Thymus (tissue), 11 donors: ENCODE measurements around the gene CLCN4. TPM values are rescaled to one million over a fixed set of nuclear protein-coding genes. Genes with fewer than 3 reads are reported as not detected.

Experiments used
- DNase-seq, 9 donors: peaks; one replicate each; pipeline ENCODE4 v3.0.0-alpha.2; 2013; ENCODE audit warnings: low spot score in 9 of 9, low read depth in 6 of 9, missing footprints in 1 of 9
- H3K27ac ChIP-seq, 2 donors: one replicate each; pipeline ENCODE4 v1.5.1; 2013; ENCODE audit warnings: control low read depth in 1 of 2, low read depth in 1 of 2, low read length in 1 of 2, mild to moderate bottlenecking in 1 of 2, moderate library complexity in 1 of 2
- H3K27me3 ChIP-seq, 2 donors: one replicate each; pipeline ENCODE4 v1.5.1; 2013; ENCODE audit warnings: low read length in 1 of 2; ENCODE audit not compliant: control insufficient read depth in 2 of 2, insufficient read depth in 1 of 2
- H3K36me3 ChIP-seq, 2 donors: one replicate each; pipeline ENCODE4 v1.5.1; 2013; ENCODE audit warnings: low read length in 1 of 2, mild to moderate bottlenecking in 1 of 2, moderate library complexity in 1 of 2; ENCODE audit not compliant: control insufficient read depth in 2 of 2, insufficient read depth in 2 of 2
- H3K4me1 ChIP-seq, 2 donors: one replicate each; pipeline ENCODE4 v1.5.1; 2013; ENCODE audit warnings: low read length in 2 of 2; ENCODE audit not compliant: control insufficient read depth in 2 of 2, insufficient read depth in 2 of 2
- H3K4me3 ChIP-seq, 2 donors: one replicate each; pipeline ENCODE4 v1.5.1; 2013; ENCODE audit warnings: low read length in 2 of 2, control low read depth in 1 of 2, mild to moderate bottlenecking in 1 of 2
- H3K9me3 ChIP-seq, 2 donors: one replicate each; pipeline ENCODE4 v1.5.1; 2013; ENCODE audit warnings: low read length in 1 of 2, mild to moderate bottlenecking in 1 of 2; ENCODE audit not compliant: control insufficient read depth in 2 of 2, insufficient read depth in 1 of 2
- WGBS: extraction: QIAGEN DNeasy Blood & Tissue Kit; methylation state at CpG from one replicate; pipeline ENCODE4 v1.1.7; 2013; 5-methylcytosine and 5-hydroxymethylcytosine counted together
- polyA plus RNA-seq: library from polyadenylated mRNA; stranded (reverse); fragments of 200-250 nt; gene quantifications from one replicate; pipeline ENCODE4 v1.2.3, GENCODE V29; 2013
- total RNA-seq: library from RNA; stranded (reverse); fragments of 120-200 nt; gene quantifications from one replicate; pipeline ENCODE4 v1.2.4, GENCODE V29; 2013
- donor health status: healthy.

The CLCN4 gene
- total and polyA plus RNA-seq, 2 donors = 2.2 to 2.6 TPM

DNA sequence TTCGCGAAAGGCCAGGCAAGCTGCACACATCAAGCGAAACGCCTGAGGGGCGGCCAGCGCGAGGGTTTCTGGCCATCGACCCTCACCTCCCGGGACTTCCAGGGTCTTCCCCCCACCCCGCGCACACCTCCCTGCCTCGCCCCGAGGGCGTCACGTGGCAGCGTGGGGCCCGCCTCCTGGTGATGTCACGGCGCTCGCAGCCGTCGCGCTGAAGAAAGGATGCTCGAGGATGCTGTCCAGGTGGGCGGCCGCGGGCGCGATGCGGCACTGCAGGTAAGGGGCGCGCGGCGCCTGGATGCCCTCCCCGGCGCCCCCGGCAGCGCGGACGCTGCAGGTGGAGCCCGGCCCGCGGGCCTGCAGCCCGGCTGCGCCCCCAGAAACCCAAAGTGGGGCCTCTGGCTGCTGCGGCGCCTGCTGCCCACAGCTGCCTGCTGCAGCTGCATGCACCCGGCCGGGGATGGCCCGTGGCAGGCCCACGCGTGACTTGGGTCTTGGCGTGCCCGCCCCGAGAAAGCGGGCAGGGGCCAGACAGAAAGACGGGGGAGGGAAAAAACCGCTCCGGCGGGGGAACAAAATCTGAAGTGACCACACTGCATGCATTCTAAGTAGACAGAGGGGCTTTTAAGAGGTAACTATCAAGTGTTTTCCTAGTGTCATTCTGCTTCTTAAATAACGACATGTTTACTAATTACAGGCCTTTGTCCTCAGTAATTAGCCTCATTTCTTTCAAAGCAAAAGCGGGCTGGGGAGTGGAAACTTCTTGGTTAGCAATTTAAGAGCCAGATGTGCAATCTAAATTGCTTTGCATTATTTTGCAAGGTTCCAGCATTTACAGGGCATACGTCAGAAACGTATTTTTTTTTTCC lies 1.7 kb downstream of the CLCN4 start:
- no peaks in the 10 kb centered on the region for H3K4me1 ChIP-seq
- DNase-seq = no peak
- 12% methylated on average over 64 of the region's 64 CpGs for WGBS

DNA sequence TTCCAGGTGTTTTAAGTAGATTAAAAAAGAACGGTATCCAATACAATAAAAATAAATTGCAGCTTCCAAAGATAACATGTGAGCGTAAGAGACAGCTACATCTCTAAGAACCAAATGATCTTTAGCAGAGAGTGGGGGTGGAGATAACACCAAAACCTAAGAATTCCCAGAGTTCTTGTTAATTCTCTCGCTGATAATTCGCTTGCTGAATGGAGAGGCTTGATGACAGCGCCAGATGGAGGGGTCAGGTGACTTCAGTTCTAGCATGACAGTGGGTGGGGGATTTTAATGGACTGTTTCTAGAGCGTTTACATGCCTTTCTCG lies 2.3 kb downstream of the CLCN4 start:
- Histone ChIP-seq H3K27me3 (peaks cover 0 to 59% of the 10 kb centered on the region in 2 donors), H3K4me1 (no peaks in the 10 kb centered on the region), H3K27ac (no peak overlapping the region), H3K36me3 (no peaks in the 10 kb centered on the region), H3K4me3 (no peak overlapping the region), H3K9me3 (no peaks in the 10 kb centered on the region)
- no peak for DNase-seq
- WGBS = 92% methylated on average over 7 of the region's 7 CpGs

More for the DNA sequence above, 1.7 kb downstream of the CLCN4 start:
- Histone ChIP-seq H3K27ac (no peak overlapping the region), H3K4me3 (no peak overlapping the region), H3K27me3 (peaks cover 0 to 61% of the 10 kb centered on the region in 2 donors), H3K36me3 (no peaks in the 10 kb centered on the region), H3K9me3 (no peaks in the 10 kb centered on the region)

DNA sequence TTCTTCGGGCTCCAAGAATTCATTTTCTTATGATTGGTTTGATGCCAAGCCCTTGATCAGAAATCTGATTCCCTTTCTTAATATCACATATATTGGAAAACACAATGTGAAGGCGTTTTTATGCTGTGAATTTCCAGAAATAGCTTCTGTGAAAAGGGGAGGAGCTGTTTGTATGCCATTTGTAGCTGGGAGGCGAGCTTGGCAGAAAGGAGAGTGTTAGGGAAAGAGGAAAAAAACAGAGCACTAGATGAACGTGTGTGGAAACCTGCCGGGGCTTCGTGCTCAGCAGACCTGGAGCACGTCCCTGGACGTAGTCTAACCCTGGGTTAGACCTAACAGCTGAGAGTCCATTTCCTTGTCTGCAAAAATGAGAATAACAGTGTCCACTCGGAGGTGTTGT lies 3.4 kb downstream of the CLCN4 start:
- no peak overlapping the region for H3K27ac ChIP-seq
- 92% methylated on average over 9 of the region's 9 CpGs for WGBS

DNA sequence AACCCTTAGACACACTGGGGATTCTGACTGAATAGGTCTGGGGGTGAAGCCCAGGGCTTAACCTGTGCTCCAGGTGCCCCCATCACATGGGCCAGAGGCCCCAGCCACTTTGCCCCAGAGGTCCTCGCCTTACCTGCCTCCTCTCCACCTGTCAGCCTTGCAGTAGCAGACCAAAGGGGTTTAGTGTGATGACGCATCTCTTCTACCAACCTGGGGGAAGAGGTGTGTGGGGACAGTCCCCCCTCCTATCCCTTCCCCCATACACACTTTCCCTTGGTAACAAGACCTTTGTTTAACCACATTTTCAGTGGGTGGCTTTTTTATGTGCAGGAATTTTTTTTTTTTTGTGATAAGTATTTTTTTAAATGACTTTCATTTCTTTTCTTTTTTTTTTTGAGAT lies 6.3 kb downstream of the CLCN4 start:
- Histone ChIP-seq H3K27ac (no peak overlapping the region), H3K36me3 (no peaks in the 10 kb centered on the region), H3K4me1 (peaks cover 0 to 8% of the 10 kb centered on the region in 2 donors), H3K9me3 (no peaks in the 10 kb centered on the region), H3K4me3 (no peak overlapping the region), H3K27me3 (peaks cover 0 to 30% of the 10 kb centered on the region in 2 donors)
- WGBS = 95% methylated on average over 2 of the region's 2 CpGs
- no peak for DNase-seq

More for the DNA sequence above, 3.4 kb downstream of the CLCN4 start:
- Histone ChIP-seq H3K27me3 (peaks cover 0 to 52% of the 10 kb centered on the region in 2 donors), H3K9me3 (no peaks in the 10 kb centered on the region), H3K4me1 (no peaks in the 10 kb centered on the region), H3K4me3 (no peak overlapping the region), H3K36me3 (no peaks in the 10 kb centered on the region)
- DNase-seq = no peak

DNA sequence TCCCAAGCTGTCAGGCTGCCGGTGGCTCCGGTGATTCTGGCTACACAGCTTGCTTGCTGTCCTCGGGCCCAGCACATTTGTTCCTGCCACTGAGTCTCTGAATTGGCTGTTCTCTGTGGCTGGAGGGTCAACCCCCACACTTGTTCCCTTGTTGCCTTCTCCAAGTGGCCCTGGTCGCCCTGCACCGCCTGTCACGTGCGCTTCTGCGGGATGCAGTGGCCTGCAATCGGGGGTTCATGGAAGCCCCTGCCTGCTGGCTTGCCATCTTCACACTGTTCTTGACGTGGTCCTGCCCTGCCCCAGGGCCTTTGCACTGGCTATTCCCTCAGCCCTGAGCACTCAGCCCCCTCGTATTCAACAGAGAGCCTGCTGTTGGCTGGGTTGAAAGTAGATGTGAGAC lies 8.1 kb downstream of the CLCN4 start:
- 96% methylated on average over 11 of the region's 11 CpGs for WGBS

DNA sequence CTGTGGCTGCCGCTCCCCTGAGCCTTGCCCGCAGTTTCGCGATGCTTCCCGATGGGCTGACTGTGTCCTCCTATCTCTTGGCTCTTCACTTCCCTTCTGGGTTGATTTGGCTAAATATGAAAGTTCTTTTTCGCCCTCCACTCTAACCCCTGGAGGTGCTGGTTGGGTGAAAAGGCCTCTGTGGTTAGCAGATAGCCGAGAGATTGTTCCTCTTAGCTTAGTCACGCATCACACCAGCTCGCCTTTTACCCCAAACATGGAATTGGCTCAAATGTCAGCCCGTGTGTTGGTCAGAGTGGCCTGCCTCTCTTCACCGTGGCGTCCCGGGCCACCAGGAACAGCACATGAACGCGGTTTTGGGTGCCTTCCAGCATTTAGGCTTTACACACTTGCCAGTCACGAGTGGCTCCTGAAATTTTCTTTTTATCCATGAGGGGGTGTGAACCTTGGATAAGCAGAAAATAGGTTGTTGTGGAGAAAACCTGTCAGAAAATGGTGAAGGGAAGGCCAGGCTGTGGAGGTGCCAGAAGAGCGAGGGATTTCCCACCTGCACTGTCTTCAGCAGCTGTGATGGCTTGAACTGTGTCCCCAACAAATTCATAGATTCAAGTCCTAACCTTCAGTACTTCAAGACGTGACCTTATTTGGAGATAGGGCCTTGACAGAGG lies 8.9 kb downstream of the CLCN4 start:
- 45% methylated on average over 18 of the region's 18 CpGs for WGBS

More for the DNA sequence above, 8.1 kb downstream of the CLCN4 start:
- Histone ChIP-seq H3K27me3 (peaks cover 0 to 14% of the 10 kb centered on the region in 2 donors), H3K36me3 (no peaks in the 10 kb centered on the region), H3K4me1 (peaks cover 0 to 8% of the 10 kb centered on the region in 2 donors), H3K9me3 (no peaks in the 10 kb centered on the region), H3K27ac (no peak overlapping the region), H3K4me3 (no peak overlapping the region)
- no peak for DNase-seq

DNA sequence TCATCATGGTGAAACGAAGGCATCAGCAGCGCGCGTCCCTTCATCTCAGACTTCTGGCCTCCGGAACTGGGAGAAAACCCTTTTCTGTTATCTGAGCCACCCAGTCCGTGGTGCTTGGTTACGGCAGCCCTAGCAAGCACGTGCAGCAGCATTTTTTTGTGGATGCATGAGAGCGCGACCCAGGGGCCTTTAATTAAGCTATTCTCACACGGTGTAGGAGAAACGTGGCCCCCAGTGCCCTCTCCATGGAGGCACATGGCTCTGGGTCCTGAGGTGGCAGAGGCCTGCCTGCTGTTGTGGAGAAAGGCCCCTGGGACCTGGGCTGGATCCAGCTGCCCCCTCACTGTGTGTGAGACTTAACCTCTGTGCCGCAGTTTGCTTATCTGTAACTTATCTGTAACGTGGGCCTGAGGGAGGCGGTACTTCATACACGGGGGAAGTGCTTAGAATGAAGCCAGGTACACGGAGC lies 9.5 kb downstream of the CLCN4 start:
- WGBS = 94% methylated on average over 17 of the region's 17 CpGs
- Histone ChIP-seq H3K9me3 (no peaks in the 10 kb centered on the region), H3K4me1 (peaks cover 0 to 8% of the 10 kb centered on the region in 2 donors), H3K27me3 (peaks cover 0 to 4% of the 10 kb centered on the region in 2 donors), H3K36me3 (no peaks in the 10 kb centered on the region), H3K27ac (no peak overlapping the region), H3K4me3 (no peak overlapping the region)
- DNase-seq = no peak

More for the DNA sequence above, 8.9 kb downstream of the CLCN4 start:
- H3K9me3 ChIP-seq = no peaks in the 10 kb centered on the region
- H3K36me3 ChIP-seq = no peaks in the 10 kb centered on the region
- peaks cover 0 to 8% of the 10 kb centered on the region in 2 donors for H3K4me1 ChIP-seq
- no peak overlapping the region for H3K4me3 ChIP-seq
- H3K27ac ChIP-seq = no peak overlapping the region
- no peak for DNase-seq
- peaks cover 0 to 6% of the 10 kb centered on the region in 2 donors for H3K27me3 ChIP-seq

DNA sequence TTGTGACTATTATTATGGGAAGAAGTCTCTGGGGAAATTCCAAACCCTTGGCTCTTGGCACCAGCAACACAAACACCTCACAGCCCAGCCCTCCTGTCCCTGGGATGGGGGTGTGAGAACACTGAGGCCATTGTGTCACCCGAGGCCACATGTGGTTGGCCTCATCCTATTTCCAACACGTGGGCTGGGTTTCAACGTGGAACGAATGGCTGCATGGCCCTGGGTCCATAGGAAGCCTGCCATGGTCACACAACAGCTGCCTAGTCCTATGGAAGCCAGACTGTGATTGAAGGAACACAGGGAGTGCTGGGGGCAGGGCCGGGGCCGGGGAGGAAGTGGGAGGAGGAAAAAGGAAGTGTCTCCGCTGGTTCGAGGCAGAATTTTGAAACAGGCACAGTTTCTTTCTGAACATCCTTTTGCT lies 10.0 kb downstream of the CLCN4 start:
- no peak overlapping the region for H3K27ac ChIP-seq
- no peaks in the 10 kb centered on the region for H3K9me3 ChIP-seq
- H3K4me3 ChIP-seq = no peak overlapping the region
- no peaks in the 10 kb centered on the region for H3K36me3 ChIP-seq
- H3K27me3 ChIP-seq = peaks cover 0 to 3% of the 10 kb centered on the region in 2 donors
- no peak for DNase-seq
- WGBS = 56% methylated on average over 8 of the region's 8 CpGs
- peaks cover 0 to 8% of the 10 kb centered on the region in 2 donors for H3K4me1 ChIP-seq

DNA sequence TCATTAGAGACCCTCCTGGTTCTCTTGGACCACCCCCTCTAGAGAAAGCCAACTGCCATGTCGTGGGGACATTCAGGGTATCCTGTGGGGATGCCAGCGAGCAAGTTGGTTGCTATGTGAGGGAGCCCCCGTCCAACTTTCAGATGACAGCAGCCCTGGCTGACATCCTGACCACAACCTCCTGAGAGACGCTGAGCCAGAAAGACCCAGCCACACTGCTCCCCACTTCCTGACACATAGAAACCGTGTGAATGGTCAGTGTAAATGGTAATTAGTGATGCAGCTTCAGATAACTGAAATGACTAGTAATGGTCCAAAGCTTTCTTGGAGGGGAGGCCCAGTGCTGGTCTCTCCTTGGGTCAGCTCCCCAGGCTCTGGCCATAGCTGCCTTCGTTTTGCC lies 10.8 kb downstream of the CLCN4 start:
- Histone ChIP-seq H3K36me3 (no peaks in the 10 kb centered on the region), H3K9me3 (no peaks in the 10 kb centered on the region), H3K27me3 (peaks cover 0 to 2% of the 10 kb centered on the region in 2 donors), H3K4me3 (no peak overlapping the region), H3K4me1 (peaks cover 0 to 8% of the 10 kb centered on the region in 2 donors), H3K27ac (no peak overlapping the region)
- WGBS = 40% methylated on average over 6 of the region's 6 CpGs
- DNase-seq = no peak
